WI38 (cell line): ENCODE measurements around the gene DLL1.

Experiments
- H3K4me3 ChIP-seq: 2 replicates; pipeline ENCODE4 v1.5.1; 2011; ENCODE audit warnings: low read depth, mild to moderate bottlenecking, control low read depth, low read length
- TF ChIP-seq, protein P1 (sequence below): IDR thresholded peaks from 2 replicates; pipeline ENCODE4 v1.5.1; 2012; ENCODE audit warnings: low read depth, mild to moderate bottlenecking, control low read depth, low read length

DLL1 gene

DNA sequence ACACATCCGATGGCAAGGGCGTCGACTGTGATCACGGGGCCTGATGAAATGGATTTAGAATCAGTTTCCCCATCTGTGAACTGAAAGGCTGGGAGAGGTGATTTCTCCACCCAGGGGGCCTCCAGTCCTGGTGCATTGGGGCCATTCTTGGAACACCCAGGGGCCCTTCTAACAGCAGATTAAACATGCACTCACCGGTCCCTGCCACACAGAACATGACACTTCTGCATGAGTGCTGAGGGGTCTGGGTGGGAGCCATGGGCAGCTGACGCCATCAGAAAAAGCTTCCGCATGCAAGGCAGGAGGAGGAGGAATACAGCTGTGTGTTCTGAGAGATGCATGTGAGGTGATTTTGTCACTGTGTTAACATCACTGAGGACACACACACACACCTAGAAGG, 26.8 kb downstream of the DLL1 start:
- TF ChIP-seq, protein P1, sequence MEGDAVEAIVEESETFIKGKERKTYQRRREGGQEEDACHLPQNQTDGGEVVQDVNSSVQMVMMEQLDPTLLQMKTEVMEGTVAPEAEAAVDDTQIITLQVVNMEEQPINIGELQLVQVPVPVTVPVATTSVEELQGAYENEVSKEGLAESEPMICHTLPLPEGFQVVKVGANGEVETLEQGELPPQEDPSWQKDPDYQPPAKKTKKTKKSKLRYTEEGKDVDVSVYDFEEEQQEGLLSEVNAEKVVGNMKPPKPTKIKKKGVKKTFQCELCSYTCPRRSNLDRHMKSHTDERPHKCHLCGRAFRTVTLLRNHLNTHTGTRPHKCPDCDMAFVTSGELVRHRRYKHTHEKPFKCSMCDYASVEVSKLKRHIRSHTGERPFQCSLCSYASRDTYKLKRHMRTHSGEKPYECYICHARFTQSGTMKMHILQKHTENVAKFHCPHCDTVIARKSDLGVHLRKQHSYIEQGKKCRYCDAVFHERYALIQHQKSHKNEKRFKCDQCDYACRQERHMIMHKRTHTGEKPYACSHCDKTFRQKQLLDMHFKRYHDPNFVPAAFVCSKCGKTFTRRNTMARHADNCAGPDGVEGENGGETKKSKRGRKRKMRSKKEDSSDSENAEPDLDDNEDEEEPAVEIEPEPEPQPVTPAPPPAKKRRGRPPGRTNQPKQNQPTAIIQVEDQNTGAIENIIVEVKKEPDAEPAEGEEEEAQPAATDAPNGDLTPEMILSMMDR, result no peak

GRCh38 chr6:170263410-170263809, 27.5 kb downstream of the DLL1 start:
- TF ChIP-seq, protein P1, result no peak
- no peak overlapping the region for H3K4me3 ChIP-seq

More for the DNA sequence above, 26.8 kb downstream of the DLL1 start:
- no peak overlapping the region for H3K4me3 ChIP-seq

GRCh38 chr6:170262489-170263088, 28.3 kb downstream of the DLL1 start:
- TF ChIP-seq, protein P1, result no peak
- no peak overlapping the region for H3K4me3 ChIP-seq

- no peak overlapping the region for H3K4me3 ChIP-seq
- TF ChIP-seq, protein P1, result no peak
Measured at GRCh38 chr6:170261643-170262488, 29.0 kb downstream of the DLL1 start.

DNA sequence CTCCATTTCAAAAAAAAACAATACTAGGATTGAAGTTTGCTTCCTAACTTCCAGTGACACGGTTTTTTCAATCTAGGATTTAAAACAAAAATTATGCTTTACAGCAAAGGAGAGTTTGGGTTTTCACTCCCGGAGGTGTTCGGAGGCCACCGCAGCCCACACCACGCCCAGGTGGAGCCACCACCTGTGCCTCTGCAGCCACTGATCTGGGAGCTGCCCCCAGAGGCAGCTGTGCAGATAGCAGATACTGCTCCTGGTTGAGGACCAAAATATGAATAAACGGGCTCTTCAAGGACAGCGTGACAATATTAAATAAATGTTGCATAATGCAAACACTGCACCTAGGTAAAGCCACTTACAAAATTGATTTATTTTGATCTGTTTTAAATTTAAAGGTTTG, 30.2 kb downstream of the DLL1 start:
- TF ChIP-seq, protein P1, result no peak
- H3K4me3 ChIP-seq, result no peak overlapping the region

GRCh38 chr6:170259278-170259677, 31.6 kb downstream of the DLL1 start:
- TF ChIP-seq, protein P1, result no peak
- no peak overlapping the region for H3K4me3 ChIP-seq

- H3K4me3 ChIP-seq, result no peak overlapping the region
- TF ChIP-seq, protein P1, result no peak
Measured at GRCh38 chr6:170258407-170258806, 32.5 kb downstream of the DLL1 start.
